Measurements from ENCODE around the gene MEF2D.

The MEF2D gene

GRCh38 chr1:156418416-156419070 is 82.0 kb downstream of the MEF2D start:
- Histone ChIP-seq H3K36me3 (ENCODE audit: control insufficient read depth in 2 of 2, insufficient read depth in 1 of 2, low read length in 2 of 2) (no peaks in the 10 kb centered on the region), H3K4me3 (ENCODE audit: low read depth, low read length) (no peak overlapping the region), H3K4me1 (ENCODE audit: control insufficient read depth, insufficient read depth, low read length) (peaks cover 2% of the 10 kb centered on the region; the same call in 1 of the 2 replicates), H3K9me3 (ENCODE audit: control insufficient read depth, insufficient read depth, low read depth, low read length) (no peaks in the 10 kb centered on the region), H3K27ac (ENCODE audit: extremely low read depth, low read depth, low read length) (no peak overlapping the region)
- TF ChIP-seq ZNF639 (tag by site-specific recombination; IDR thresholded peaks at IDR 0.05) (no peak), ZBTB20 (tag by site-specific recombination; IDR thresholded peaks at IDR 0.05) (peak; percentile 21; the same call in 1 of the 2 replicates), TSHZ1 (tag by site-specific recombination; IDR thresholded peaks at IDR 0.05; ENCODE audit: borderline replicate concordance) (no peak), SCRT2 (tag by site-specific recombination; IDR thresholded peaks at IDR 0.05) (no peak), ZNF239 (tag by site-specific recombination; IDR thresholded peaks at IDR 0.05) (no peak)
- POLR2A ChIA-PET, result interaction anchor here (0.6 kb wide), 1 partner anchor 242 kb away, joined by 4 read pairs; no protein-coding TSS in a partner anchor
- CTCF ChIA-PET, result interaction anchor here (0.6 to 3.2 kb wide), 5 partner anchors 27 to 209 kb away, joined by 3 to 23 read pairs (median 7); no protein-coding TSS in a partner anchor

- Histone ChIP-seq H3K4me3 (ENCODE audit: low read depth, low read length) (no peak overlapping the region), H3K9me3 (ENCODE audit: control insufficient read depth, insufficient read depth, low read depth, low read length) (no peaks in the 10 kb centered on the region), H3K36me3 (ENCODE audit: control insufficient read depth in 2 of 2, insufficient read depth in 1 of 2, low read length in 2 of 2) (no peaks in the 10 kb centered on the region), H3K27ac (ENCODE audit: extremely low read depth, low read depth, low read length) (no peak overlapping the region), H3K4me1 (ENCODE audit: control insufficient read depth, insufficient read depth, low read length) (peaks cover 2% of the 10 kb centered on the region; the same call in 1 of the 2 replicates)
- TF ChIP-seq ZNF473 (tag by site-specific recombination; IDR thresholded peaks at IDR 0.05) (0 out of 2 replicates have a peak, but pooled peaks have one; percentile 27), ZNF777 (tag by site-specific recombination; IDR thresholded peaks at IDR 0.05; ENCODE audit: borderline replicate concordance) (no peak), ZFP41 (tag by site-specific recombination; IDR thresholded peaks at IDR 0.05; ENCODE audit: borderline replicate concordance) (no peak), ZNF768 (tag by site-specific recombination; IDR thresholded peaks at IDR 0.05) (no peak), ZNF112 (tag by site-specific recombination; IDR thresholded peaks at IDR 0.05) (no peak), ZFHX2 (tag by site-specific recombination; conservative IDR thresholded peaks at IDR 0.05) (peak; percentile 95), EGR2 (tag by site-specific recombination; IDR thresholded peaks at IDR 0.05; ENCODE audit: low read depth) (peak; percentile 94), ZNF791 (tag by site-specific recombination; IDR thresholded peaks at IDR 0.05) (no peak)
- ChIA-PET CTCF (interaction anchor here (0.5 to 3.2 kb wide), 6 partner anchors 29 to 210 kb away, joined by 3 to 23 read pairs (median 4); no protein-coding TSS in a partner anchor), POLR2A (no interaction called here)
Observed at GRCh38 chr1:156417401-156418020, 83.1 kb downstream of the MEF2D start.

GRCh38 chr1:156416993-156417392 is 83.6 kb downstream of the MEF2D start:
- no peak overlapping the region for H3K4me3 ChIP-seq (ENCODE audit: low read depth, low read length)
- POLR2A ChIA-PET, result no interaction called here
- H3K36me3 ChIP-seq (ENCODE audit: control insufficient read depth in 2 of 2, insufficient read depth in 1 of 2, low read length in 2 of 2), result no peaks in the 10 kb centered on the region
- CTCF ChIA-PET, result interaction anchor here (0.5 to 3.2 kb wide), 7 partner anchors 29 to 61 kb away, joined by 3 to 23 read pairs (median 5); no protein-coding TSS in a partner anchor
- no peak overlapping the region for H3K27ac ChIP-seq (ENCODE audit: extremely low read depth, low read depth, low read length)
- TF ChIP-seq ZNF514 (tag by site-specific recombination; IDR thresholded peaks at IDR 0.05) (no peak), ZFHX2 (tag by site-specific recombination; conservative IDR thresholded peaks at IDR 0.05) (peak; percentile 53)
- H3K9me3 ChIP-seq (ENCODE audit: control insufficient read depth, insufficient read depth, low read depth, low read length), result no peaks in the 10 kb centered on the region
- H3K4me1 ChIP-seq (ENCODE audit: control insufficient read depth, insufficient read depth, low read length), result peaks cover 2% of the 10 kb centered on the region; the same call in 1 of the 2 replicates
